Tibial nerve (tissue), 4 donors: ENCODE results near the gene ASCL5. TPM values are rescaled to one million over a fixed set of nuclear protein-coding genes. Genes with fewer than 3 reads are reported as not detected.

Experiments used
- DNase-seq, 2 donors: peaks; one replicate each; pipeline ENCODE4 v3.0.0-alpha.2; 2019; ENCODE audit warnings: low spot score in 2 of 2
- H3K27ac ChIP-seq, 4 donors: fragments of 200-600 bp; sonication (generic) in 3 of 4; one replicate each; pipeline ENCODE4 v1.5.1; 2017 to 2019; ENCODE audit warnings: mild to moderate bottlenecking in 1 of 4
- H3K27me3 ChIP-seq, 2 donors: fragments of 200-600 bp; sonication (generic) in 1 of 2; one replicate each; pipeline versions ENCODE4 v1.5.1 to v1.6.0; 2017 to 2019
- H3K36me3 ChIP-seq, 3 donors: fragments of 200-600 bp; sonication (generic); one replicate each; pipeline ENCODE4 v1.5.1; 2018 to 2019
- H3K4me1 ChIP-seq, 4 donors: fragments of 200-600 bp; sonication (generic) in 3 of 4; one replicate each; pipeline ENCODE4 v1.5.1; 2017 to 2019
- H3K4me3 ChIP-seq, 4 donors: fragments of 200-600 bp; sonication (generic) in 3 of 4; one replicate each; pipeline ENCODE4 v1.5.1; 2017 to 2019; ENCODE audit warnings: mild to moderate bottlenecking in 1 of 4, moderate library complexity in 1 of 4
- H3K9me3 ChIP-seq, 4 donors: fragments of 200-600 bp; sonication (generic) in 3 of 4; one replicate each; pipeline ENCODE4 v1.5.1; 2017 to 2019
- CTCF ChIP-seq, 5 experiments: fragments of 200-600 bp in 3 of 5; fragments of 450-650 bp in 2 of 5; sonication (generic) in 3 of 5; IDR thresholded peaks; one replicate each; pipeline ENCODE4 v1.5.1; 2016 to 2019; ENCODE audit warnings: antibody characterized with exemption in 5 of 5, mild to moderate bottlenecking in 3 of 5, moderate library complexity in 2 of 5
- EP300 ChIP-seq, 2 donors: sonication (generic); formaldehyde crosslinking; IDR thresholded peaks; one replicate each; pipeline ENCODE4 v1.6.1; 2017; ENCODE audit warnings: antibody characterized with exemption in 2 of 2, mild to moderate bottlenecking in 1 of 2
- POLR2A ChIP-seq, 2 donors: fragments of 450-650 bp; IDR thresholded peaks; one replicate each; pipeline ENCODE4 v1.6.1; 2017; ENCODE audit warnings: antibody characterized with exemption in 2 of 2, mild to moderate bottlenecking in 2 of 2, moderate library complexity in 2 of 2
- WGBS, 2 donors: methylation state at CpG; one replicate each; pipeline ENCODE4 v1.1.5; 2018; 5-methylcytosine and 5-hydroxymethylcytosine counted together
- total RNA-seq, 4 donors: library from RNA; depleted of rRNA; stranded (reverse); fragments of >200 nt; gene quantifications; one replicate each; pipeline ENCODE4 v1.1.0, GENCODE V29; 2016

Gene ASCL5
- total RNA-seq, 4 donors from 2014 or later: not detected

GRCh38 chr1:201138311-201138840 lies 11.4 kb upstream of the ASCL5 start:
- Histone ChIP-seq H3K27me3 (no peaks in the 10 kb centered on the region), H3K9me3 (no peaks in the 10 kb centered on the region), H3K4me1 (peaks cover 0 to 46% (median 19%) of the 10 kb centered on the region in 4 donors), H3K4me3 (no peak overlapping the region), H3K36me3 (peaks cover 0 to 83% (median 0%) of the 10 kb centered on the region in 3 donors), H3K27ac (peak overlapping the region; percentile 25 to 87 (median 58))
- 47 to 70% methylated on average over 5 to 6 of the region's 6 CpGs for WGBS, 2 donors
- no peak for DNase-seq
- no peak for TF ChIP-seq CTCF (IDR thresholded peaks at IDR 0.05)
- no peak for TF ChIP-seq EP300 (IDR thresholded peaks at IDR 0.05)
- TF ChIP-seq POLR2A (IDR thresholded peaks at IDR 0.05): no peak

GRCh38 chr1:201137579-201138310 lies 10.8 kb upstream of the ASCL5 start:
- Histone ChIP-seq H3K27me3 (no peaks in the 10 kb centered on the region), H3K9me3 (no peaks in the 10 kb centered on the region), H3K36me3 (peaks cover 0 to 83% (median 0%) of the 10 kb centered on the region in 3 donors), H3K4me3 (no peak overlapping the region), H3K4me1 (peaks cover 0 to 46% (median 19%) of the 10 kb centered on the region in 4 donors), H3K27ac (peak overlapping the region; percentile 25 to 87 (median 58))
- peak; percentile 43 to 46 for DNase-seq
- TF ChIP-seq POLR2A (IDR thresholded peaks at IDR 0.05) (no peak), CTCF (IDR thresholded peaks at IDR 0.05) (no peak), EP300 (IDR thresholded peaks at IDR 0.05) (no peak)
- 35 to 51% methylated on average over 6 of the region's 6 CpGs for WGBS, 2 donors

- 89 to 91% methylated on average over 7 of the region's 7 CpGs for WGBS, 2 donors
- H3K27ac ChIP-seq: peak overlapping the region in 2 of 4 donors; percentile 83 to 87
- peaks cover 0 to 42% (median 19%) of the 10 kb centered on the region in 4 donors for H3K4me1 ChIP-seq
- peaks cover 0 to 83% (median 0%) of the 10 kb centered on the region in 3 donors for H3K36me3 ChIP-seq
- no peak for TF ChIP-seq EP300 (IDR thresholded peaks at IDR 0.05)
- TF ChIP-seq POLR2A (IDR thresholded peaks at IDR 0.05): no peak
- TF ChIP-seq CTCF (IDR thresholded peaks at IDR 0.05): no peak
- H3K9me3 ChIP-seq: no peaks in the 10 kb centered on the region
- no peak overlapping the region for H3K4me3 ChIP-seq
- H3K27me3 ChIP-seq: no peaks in the 10 kb centered on the region
- DNase-seq: no peak
Observed at GRCh38 chr1:201137024-201137392, 10.0 kb upstream of the ASCL5 start.

GRCh38 chr1:201136355-201137023 lies 9.5 kb upstream of the ASCL5 start:
- TF ChIP-seq POLR2A (IDR thresholded peaks at IDR 0.05): no peak
- no peak for TF ChIP-seq EP300 (IDR thresholded peaks at IDR 0.05)
- TF ChIP-seq CTCF (IDR thresholded peaks at IDR 0.05): no peak
- Histone ChIP-seq H3K4me3 (no peak overlapping the region), H3K27me3 (no peaks in the 10 kb centered on the region), H3K4me1 (peaks cover 0 to 37% (median 19%) of the 10 kb centered on the region in 4 donors), H3K27ac (peak overlapping the region in 2 of 4 donors; percentile 83 to 87), H3K9me3 (no peaks in the 10 kb centered on the region), H3K36me3 (peaks cover 0 to 78% (median 0%) of the 10 kb centered on the region in 3 donors)
- WGBS, 2 donors: 77 to 81% methylated on average over 8 of the region's 8 CpGs
- DNase-seq: no peak

GRCh38 chr1:201134405-201134804 lies 7.4 kb upstream of the ASCL5 start:
- TF ChIP-seq POLR2A (IDR thresholded peaks at IDR 0.05) (no peak), EP300 (IDR thresholded peaks at IDR 0.05) (no peak), CTCF (IDR thresholded peaks at IDR 0.05) (no peak)
- 92% methylated on average over 6 of the region's 6 CpGs for WGBS, 2 donors
- Histone ChIP-seq H3K9me3 (no peaks in the 10 kb centered on the region), H3K27me3 (no peaks in the 10 kb centered on the region), H3K27ac (no peak overlapping the region), H3K36me3 (peaks cover 0 to 57% (median 0%) of the 10 kb centered on the region in 3 donors), H3K4me3 (no peak overlapping the region), H3K4me1 (peaks cover 0 to 35% (median 19%) of the 10 kb centered on the region in 4 donors)
- DNase-seq: no peak
